Cardiac septum (tissue), 1 donor: ENCODE results near the gene VASP. TPM values are rescaled to one million over a fixed set of nuclear protein-coding genes. Genes with fewer than 3 reads are reported as not detected.

ENCODE experiments used
- DNase-seq: peaks from one replicate; pipeline ENCODE4 v3.0.0-alpha.2; 2020; ENCODE audit warnings: low spot score
- intact Hi-C: fragments of 100-400 bp; cut with DNase I; formaldehyde crosslinking; loops from one replicate; pipeline ENCODE4 v1.14.0; 2022
- long read RNA-seq: library from polyadenylated mRNA; unstranded; transcript quantifications from one replicate; pipeline ENCODE4 v2.0.0, GENCODE V29; 2021
- total RNA-seq: library from RNA; stranded (reverse); fragmentation: NEBNext Ultra II Directional; extraction: Animal tissue kit (Norgen Biotek cat#: 25700); gene quantifications from one replicate; pipeline ENCODE4 v1.2.1, GENCODE V29; 2021
- donor health status: DM: no; HTN: no; CAD: no.

Gene VASP
- total RNA-seq: 60.4 TPM
- long read RNA-seq, transcript VASP-201 (13 exons, 2,305 nt): major isoform, 27 of 80 reads
- long read RNA-seq, partial matches to known transcripts: 37 of 80 reads
- long read RNA-seq, other reads (novel, unspliced or antisense): 14 of 80 reads

GRCh38 chr19:45506989-45507871 is at the start of gene VASP:
Gene VASP, plus strand, starts transcription at chr19:45507479. Its CDS starts 293 bp downstream, at chr19:45507772.
- DNase-seq: peak; percentile 96
- intact Hi-C loops: no loop called here

GRCh38 chr19:45457776-45458175 is 49.5 kb upstream of the VASP start:
- intact Hi-C loops: no loop called here
- DNase-seq: no peak

GRCh38 chr19:45460807-45461347 is 46.4 kb upstream of the VASP start:
- no peak for DNase-seq
- intact Hi-C loops: no loop called here

GRCh38 chr19:45462174-45462573 is 45.1 kb upstream of the VASP start:
- no peak for DNase-seq
- intact Hi-C loops: no loop called here

- intact Hi-C loops: no loop called here
- no peak for DNase-seq
Observed at GRCh38 chr19:45463241-45463640, 44.0 kb upstream of the VASP start.

GRCh38 chr19:45464274-45464673 is 43.0 kb upstream of the VASP start:
- DNase-seq: no peak
- intact Hi-C loops: no loop called here

GRCh38 chr19:45464852-45465441 is 42.3 kb upstream of the VASP start:
- intact Hi-C loops: no loop called here

GRCh38 chr19:45467115-45467455 is 40.2 kb upstream of the VASP start:
- intact Hi-C loops: loop anchor here (1.0 to 2.0 kb wide), 2 partner anchors 11 to 16 kb away; no protein-coding TSS in a partner anchor
- no peak for DNase-seq

More at GRCh38 chr19:45464852-45465441, 42.3 kb upstream of the VASP start:
- no peak for DNase-seq

- peak; percentile 96 for DNase-seq
- intact Hi-C loops: loop anchor here (1.0 to 2.0 kb wide), 2 partner anchors 11 to 17 kb away; no protein-coding TSS in a partner anchor
Observed at GRCh38 chr19:45467456-45468158, 39.7 kb upstream of the VASP start, which contains the start of gene FOSB. Gene FOSB, plus strand, starts transcription at chr19:45467996. Its CDS starts 591 bp downstream, at chr19:45468587.

- no peak for DNase-seq
- intact Hi-C loops: no loop called here
Observed at GRCh38 chr19:45468159-45468651, 39.1 kb upstream of the VASP start.

- intact Hi-C loops: no loop called here
- no peak for DNase-seq
Observed at GRCh38 chr19:45468803-45469131, 38.5 kb upstream of the VASP start.

GRCh38 chr19:45469132-45469944 is 37.9 kb upstream of the VASP start:
- intact Hi-C loops: no loop called here
- DNase-seq: peak; percentile 96

- no peak for DNase-seq
- intact Hi-C loops: no loop called here
Observed at GRCh38 chr19:45469945-45470761, 37.1 kb upstream of the VASP start.

- no peak for DNase-seq
- intact Hi-C loops: no loop called here
Observed at GRCh38 chr19:45470762-45471081, 36.6 kb upstream of the VASP start.

GRCh38 chr19:45471111-45471930 is 36.0 kb upstream of the VASP start:
- DNase-seq: no peak
- intact Hi-C loops: no loop called here

GRCh38 chr19:45471931-45472562 is 35.2 kb upstream of the VASP start:
- DNase-seq: no peak
- intact Hi-C loops: no loop called here
